IMR-90 (cell line): ENCODE measurements around the gene CARD8. TPM values are rescaled to one million over a fixed set of nuclear protein-coding genes. Genes with fewer than 3 reads are reported as not detected.

Source experiments
- ATAC-seq: fragments of 200-7000 bp; cut with Tn5 transposase; 2 replicates; pipeline ENCODE4 v1.9.1; 2020; ENCODE audit warnings: low read depth, mild to moderate bottlenecking, moderate library complexity
- BruUV-seq: library from RNA; stranded (reverse); fragments of 400-500 nt; replicated peaks from 2 replicates; lab custom pipeline; 2021; lab: Mats Ljungman, UMichigan
- CTCF ChIA-PET: fragments of 300-600 bp; formaldehyde crosslinking; extraction: SDS; loops from one replicate; lab custom pipeline; 2021; ENCODE audit warnings: antibody characterized with exemption; lab: Yijun Ruan, JAX
- POLR2A ChIA-PET: fragments of 300-600 bp; sonication (Branson Sonifier 250); formaldehyde crosslinking; loops from one replicate; lab custom pipeline; 2022; ENCODE audit warnings: antibody characterized with exemption; ENCODE audit not compliant: unreplicated experiment; lab: Charles Lee
- DNase-seq: peaks from one replicate; pipeline ENCODE4 v3.0.0; 2013
- H2AFZ ChIP-seq: replicated peaks from 2 replicates; pipeline ENCODE3; 2013; ENCODE audit warnings: low read length, mild to moderate bottlenecking; ENCODE audit not compliant: poor library complexity
- H2AK5ac ChIP-seq: 2 replicates; pipeline ENCODE4 v1.6.1; 2013; ENCODE audit warnings: low read depth, low read length, inconsistent platforms
- H2AK9ac ChIP-seq: replicated peaks from 2 replicates; pipeline ENCODE3; 2013; ENCODE audit warnings: mild to moderate bottlenecking, low read depth, low read length, moderate library complexity; ENCODE audit not compliant: poor library complexity
- H2BK120ac ChIP-seq: 2 replicates; pipeline ENCODE4 v1.6.1; 2013; ENCODE audit warnings: low read depth, low read length, inconsistent platforms
- H2BK15ac ChIP-seq: 3 replicates; pipeline ENCODE4 v1.6.1; 2013; ENCODE audit warnings: low read depth, low read length, inconsistent platforms
- H2BK20ac ChIP-seq: 2 replicates; pipeline ENCODE4 v1.6.1; 2013; ENCODE audit warnings: low read depth, mild to moderate bottlenecking, inconsistent platforms, low read length, moderate library complexity
- H2BK5ac ChIP-seq: 2 replicates; pipeline ENCODE4 v1.6.1; 2013; ENCODE audit warnings: mild to moderate bottlenecking, low read depth, low read length, inconsistent platforms; ENCODE audit not compliant: poor library complexity, severe bottlenecking
- H3K14ac ChIP-seq: replicated peaks from 2 replicates; pipeline ENCODE4 v1.6.1; 2013; ENCODE audit warnings: low read depth, low read length, inconsistent platforms
- H3K18ac ChIP-seq: 2 replicates; pipeline ENCODE4 v1.6.1; 2013; ENCODE audit warnings: low read depth, low read length, control low read depth
- H3K23ac ChIP-seq: 2 replicates; pipeline ENCODE4 v1.6.1; 2013; ENCODE audit warnings: low read depth, low read length, inconsistent platforms
- H3K27ac ChIP-seq: 2 replicates; pipeline ENCODE4 v1.5.1; 2013; ENCODE audit warnings: mild to moderate bottlenecking, control low read depth, low read length; ENCODE audit not compliant: insufficient read depth
- H3K27me3 ChIP-seq: 2 replicates; pipeline ENCODE4 v1.6.1; 2013; ENCODE audit warnings: low read length; ENCODE audit not compliant: control insufficient read depth, insufficient read depth
- H3K36me3 ChIP-seq: 2 replicates; pipeline ENCODE4 v1.6.1; 2013; ENCODE audit warnings: low read length, mixed read lengths; ENCODE audit not compliant: control insufficient read depth, insufficient read depth
- H3K4ac ChIP-seq: 2 replicates; pipeline ENCODE4 v1.6.1; 2013; ENCODE audit warnings: low read depth, low read length, inconsistent platforms
- H3K4me1 ChIP-seq: 2 replicates; pipeline ENCODE4 v1.6.1; 2013; ENCODE audit warnings: low read length, mixed read lengths; ENCODE audit not compliant: control insufficient read depth, insufficient read depth
- H3K4me2 ChIP-seq: 2 replicates; pipeline ENCODE4 v1.6.1; 2013; ENCODE audit warnings: low read depth, mild to moderate bottlenecking, control low read depth, low read length, moderate library complexity
- H3K4me3 ChIP-seq: 2 replicates; pipeline ENCODE4 v1.5.1; 2013; ENCODE audit warnings: low read depth, mild to moderate bottlenecking, control low read depth, low read length, moderate library complexity; ENCODE audit not compliant: insufficient read depth
- H3K56ac ChIP-seq: 2 replicates; pipeline ENCODE4 v1.6.1; 2013; ENCODE audit warnings: low read length, inconsistent platforms; ENCODE audit not compliant: insufficient read depth; ENCODE audit errors: extremely low read depth
- H3K79me1 ChIP-seq, 2 experiments: 2 replicates each; pipeline ENCODE4 v1.6.1; 2013; ENCODE audit warnings: low read length in 2 of 2, inconsistent platforms in 1 of 2, low read depth in 1 of 2
- H3K9ac ChIP-seq: 2 replicates; pipeline ENCODE4 v1.6.1; 2013; ENCODE audit warnings: low read depth, low read length, control low read depth
- H3K9me1 ChIP-seq: 2 replicates; pipeline ENCODE4 v1.6.1; 2013; ENCODE audit warnings: low read length, inconsistent platforms; ENCODE audit not compliant: insufficient read depth
- H3K9me3 ChIP-seq: 2 replicates; pipeline ENCODE4 v1.6.1; 2013; ENCODE audit warnings: low read length; ENCODE audit not compliant: control insufficient read depth, insufficient read depth
- H4K20me1 ChIP-seq: 2 replicates; pipeline ENCODE4 v1.6.1; 2013; ENCODE audit warnings: low read length, inconsistent platforms; ENCODE audit not compliant: insufficient read depth
- H4K5ac ChIP-seq: 2 replicates; pipeline ENCODE4 v1.6.1; 2013; ENCODE audit warnings: mild to moderate bottlenecking, low read depth, low read length, control low read depth
- H4K8ac ChIP-seq, 2 experiments: 2 replicates each; pipeline ENCODE4 v1.6.1; 2013; ENCODE audit warnings: low read depth in 2 of 2, low read length in 2 of 2, control low read depth in 1 of 2, inconsistent platforms in 1 of 2
- H4K91ac ChIP-seq: 2 replicates; pipeline ENCODE4 v1.6.1; 2013; ENCODE audit warnings: low read depth, low read length, inconsistent platforms; ENCODE audit not compliant: insufficient read depth
- CTCF ChIP-seq: conservative IDR thresholded peaks from 2 replicates; pipeline ENCODE4 v1.5.1; 2012; ENCODE audit warnings: mild to moderate bottlenecking, low read depth, low read length, improper control_type of control experiment
- WGBS, 2 experiments: methylation state at CpG; one replicate each; pipeline versions ENCODE4 v1.1.5 to v1.1.7; 2013; ENCODE audit warnings: missing lambda C conversion rate in 2 of 2; ENCODE audit not compliant: insufficient read length in 1 of 2; ENCODE audit errors: extremely low coverage in 2 of 2; 5-methylcytosine and 5-hydroxymethylcytosine counted together
- dilution Hi-C: fragments of 300-500 bp; cut with HindIII; formaldehyde crosslinking; loops from one replicate; pipeline ENCODE4 v1.14.3; 2018; ENCODE audit warnings: low sequenced_read_pairs; ENCODE audit not compliant: unreplicated experiment
- in situ Hi-C: fragments of 300-500 bp; cut with MboI; formaldehyde crosslinking; loops from 3 replicates; pipeline ENCODE4 v1.14.3; 2019; ENCODE audit warnings: low sequenced_read_pairs, inconsistent platforms, mixed read lengths
- intact Hi-C: fragments of 100-400 bp; cut with micrococcal nuclease; formaldehyde crosslinking; loops from 2 replicates; pipeline ENCODE4 v1.10.0; 2022
- polyA plus RNA-seq, 3 experiments: library from polyadenylated mRNA; depleted of rRNA; stranded (reverse); fragments of >200 nt; gene quantifications; 2 replicates each; pipeline ENCODE4 v1.2.3, GENCODE V29; 2012; ENCODE audit warnings: low replicate concordance in 1 of 3
- total RNA-seq: library from RNA; depleted of rRNA; stranded (reverse); fragments of >200 nt; gene quantifications from 2 replicates; pipeline ENCODE4 v1.2.3, GENCODE V29; 2012
- TF ChIP-seq, protein P1 (sequence below): fragments of 150-350 bp; IDR thresholded peaks from 2 replicates; pipeline ENCODE4 v1.6.1; 2017; ENCODE audit warnings: mild to moderate bottlenecking, antibody characterized with exemption, low read length, low read depth
- TF ChIP-seq, protein P2 (sequence below): fragments of 150-350 bp; IDR thresholded peaks from 2 replicates; pipeline ENCODE4 v1.6.1; 2016; ENCODE audit warnings: low read depth, mild to moderate bottlenecking, low read length, moderate library complexity, borderline replicate concordance

CARD8 gene
- total and polyA plus RNA-seq, 2 of the 4 experiments (the other 2 are of a cell fraction), result 11.3 to 15.5 TPM

DNA sequence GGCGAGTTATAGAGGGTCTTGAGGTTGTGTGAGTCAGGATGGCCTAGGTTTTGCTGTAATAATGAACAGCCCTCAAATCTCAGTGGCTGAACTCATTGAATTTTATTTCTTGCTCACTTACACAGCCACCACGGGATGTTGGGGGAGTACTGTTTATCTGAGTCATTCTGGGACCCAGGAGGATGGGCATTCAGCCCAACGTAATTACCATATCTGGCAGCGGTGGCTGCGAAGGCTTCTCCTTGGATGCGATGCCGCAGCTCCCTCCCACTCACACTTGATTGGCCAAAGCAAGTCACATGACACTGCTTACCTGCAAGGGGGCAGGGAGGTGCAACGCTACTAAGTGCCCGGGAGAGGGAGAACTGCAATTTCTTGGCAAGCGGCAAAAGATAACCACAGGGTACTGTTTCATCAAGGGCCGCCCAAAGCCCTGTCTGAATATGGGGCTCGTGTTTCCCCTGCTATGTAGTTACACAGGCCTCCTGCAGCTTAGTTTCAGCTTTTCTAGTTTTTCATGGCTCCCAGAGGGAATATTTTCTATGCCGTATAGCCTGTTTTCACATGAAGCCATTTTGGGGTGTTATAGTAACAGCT, 65.3 kb downstream of the CARD8 start:
- peaks cover 0 to 8% of the 10 kb centered on the region in 2 experiments; a peak in 2 of 4 replicates for H3K79me1 ChIP-seq
- WGBS, 2 experiments, result 31% methylated on average over 2 of the region's 13 CpGs; no CpG with 5 or more reads in 1 of the 2 experiments
- no peak overlapping the region for H3K4me2 ChIP-seq
- H4K91ac ChIP-seq, result no peak overlapping the region
- no peak overlapping the region; the same call in 1 of the 2 replicates for H3K14ac ChIP-seq
- no peak overlapping the region for H2AK5ac ChIP-seq
- no peak overlapping the region for H2AK9ac ChIP-seq
- no peak overlapping the region for H2AFZ ChIP-seq
- ChIA-PET POLR2A (interaction anchor here (1.1 kb wide), 1 partner anchor 13 kb away, joined by 3 read pairs; no protein-coding TSS in a partner anchor), CTCF (interaction anchor here (1.2 kb wide), 1 partner anchor 13 kb away, joined by 3 read pairs; no protein-coding TSS in a partner anchor)
- in situ Hi-C loops, result no loop called here
- H3K4ac ChIP-seq, result no peak overlapping the region
- H4K5ac ChIP-seq, result no peak overlapping the region
- H3K4me1 ChIP-seq, result no peaks in the 10 kb centered on the region
- no peaks in the 10 kb centered on the region for H3K27me3 ChIP-seq
- H3K23ac ChIP-seq, result no peak overlapping the region
- no TSS peak for BruUV-seq
- peaks cover 9% of the 10 kb centered on the region for H3K9me1 ChIP-seq
- no peak overlapping the region for H3K18ac ChIP-seq
- TF ChIP-seq, protein P1, sequence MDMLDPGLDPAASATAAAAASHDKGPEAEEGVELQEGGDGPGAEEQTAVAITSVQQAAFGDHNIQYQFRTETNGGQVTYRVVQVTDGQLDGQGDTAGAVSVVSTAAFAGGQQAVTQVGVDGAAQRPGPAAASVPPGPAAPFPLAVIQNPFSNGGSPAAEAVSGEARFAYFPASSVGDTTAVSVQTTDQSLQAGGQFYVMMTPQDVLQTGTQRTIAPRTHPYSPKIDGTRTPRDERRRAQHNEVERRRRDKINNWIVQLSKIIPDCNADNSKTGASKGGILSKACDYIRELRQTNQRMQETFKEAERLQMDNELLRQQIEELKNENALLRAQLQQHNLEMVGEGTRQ, result peak; percentile 72
- TF ChIP-seq CTCF, result 0 out of 2 replicates have a peak, but pooled peaks have one; percentile 3
- TF ChIP-seq, protein P2, sequence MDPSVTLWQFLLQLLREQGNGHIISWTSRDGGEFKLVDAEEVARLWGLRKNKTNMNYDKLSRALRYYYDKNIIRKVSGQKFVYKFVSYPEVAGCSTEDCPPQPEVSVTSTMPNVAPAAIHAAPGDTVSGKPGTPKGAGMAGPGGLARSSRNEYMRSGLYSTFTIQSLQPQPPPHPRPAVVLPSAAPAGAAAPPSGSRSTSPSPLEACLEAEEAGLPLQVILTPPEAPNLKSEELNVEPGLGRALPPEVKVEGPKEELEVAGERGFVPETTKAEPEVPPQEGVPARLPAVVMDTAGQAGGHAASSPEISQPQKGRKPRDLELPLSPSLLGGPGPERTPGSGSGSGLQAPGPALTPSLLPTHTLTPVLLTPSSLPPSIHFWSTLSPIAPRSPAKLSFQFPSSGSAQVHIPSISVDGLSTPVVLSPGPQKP, result no peak
- no peak overlapping the region for H3K9ac ChIP-seq
- no peak overlapping the region for H2BK120ac ChIP-seq
- no peak overlapping the region for H2BK5ac ChIP-seq
- H3K36me3 ChIP-seq, result peaks cover 5% of the 10 kb centered on the region
- no peak overlapping the region for H2BK15ac ChIP-seq
- ATAC-seq, result peak; percentile 59; the same call in 1 of the 2 replicates
- no peaks in the 10 kb centered on the region; the same call in 1 of the 2 replicates for H4K20me1 ChIP-seq
- no peaks in the 10 kb centered on the region for H3K9me3 ChIP-seq
- no peak overlapping the region for H3K4me3 ChIP-seq
- H4K8ac ChIP-seq, result no peak overlapping the region
- intact Hi-C loops, result no loop called here
- DNase-seq, result peak; percentile 82
- no peak overlapping the region for H3K27ac ChIP-seq
- no peak overlapping the region for H3K56ac ChIP-seq
- H2BK20ac ChIP-seq, result no peak overlapping the region
- dilution Hi-C loops, result no loop called here
